NCI-H446 treated with DMSO at 0.1 percent for 48 hours (cell line): ENCODE measurements around the gene ITGB4.

Experiments
- DNase-seq: peaks from one replicate; lab custom pipeline; 2025; lab: John Stamatoyannopoulos, UW

ITGB4 gene

GRCh38 chr17:75720656-75721462 lies at the start of gene ITGB4:
Gene ITGB4 (plus strand): TSS chr17:75721459. CDS start chr17:75724704, 3,245 bp downstream.
- DNase-seq = no peak

GRCh38 chr17:75672011-75672410 lies 49.2 kb upstream of the ITGB4 start:
- no peak for DNase-seq

- DNase-seq = no peak
These were observed 47.8 kb upstream of the ITGB4 start for GRCh38 chr17:75673487-75673886.

GRCh38 chr17:75676461-75676860 lies 44.8 kb upstream of the ITGB4 start:
- no peak for DNase-seq

GRCh38 chr17:75679706-75680211 lies 41.5 kb upstream of the ITGB4 start:
- DNase-seq = no peak

- no peak for DNase-seq
These were observed 40.8 kb upstream of the ITGB4 start for GRCh38 chr17:75680431-75680830.

- DNase-seq = no peak
These were observed 40.0 kb upstream of the ITGB4 start for GRCh38 chr17:75681289-75681688.

GRCh38 chr17:75683583-75683982 lies 37.7 kb upstream of the ITGB4 start:
- DNase-seq = no peak

GRCh38 chr17:75684249-75684648 lies 37.0 kb upstream of the ITGB4 start:
- no peak for DNase-seq

GRCh38 chr17:75684924-75685323 lies 36.3 kb upstream of the ITGB4 start:
- DNase-seq = no peak

GRCh38 chr17:75685499-75685898 lies 35.8 kb upstream of the ITGB4 start:
- DNase-seq = no peak

GRCh38 chr17:75688209-75688825 lies 32.9 kb upstream of the ITGB4 start:
- DNase-seq = no peak

- DNase-seq = no peak
These were observed 31.8 kb upstream of the ITGB4 start for GRCh38 chr17:75689441-75689873.

- DNase-seq = no peak
These were observed 29.9 kb upstream of the ITGB4 start for GRCh38 chr17:75691371-75691791.

- DNase-seq = no peak
These were observed 29.2 kb upstream of the ITGB4 start for GRCh38 chr17:75691801-75692626.

GRCh38 chr17:75692976-75693375 lies 28.3 kb upstream of the ITGB4 start:
- DNase-seq = no peak

GRCh38 chr17:75693500-75694481 lies 27.5 kb upstream of the ITGB4 start:
- DNase-seq = peak; percentile 86

- DNase-seq = no peak
These were observed 26.7 kb upstream of the ITGB4 start for GRCh38 chr17:75694536-75694935.

GRCh38 chr17:75695141-75695829 lies 26.0 kb upstream of the ITGB4 start:
- no peak for DNase-seq

GRCh38 chr17:75695830-75696271 lies 25.4 kb upstream of the ITGB4 start:
- DNase-seq = no peak
